Dermis blood vessel endothelial cell (primary cell): ENCODE data around the gene HCFC1. TPM values are rescaled to one million over a fixed set of nuclear protein-coding genes. Genes with fewer than 3 reads are reported as not detected.

Source experiments
- DNase-seq: peaks from one replicate; pipeline ENCODE4 v3.0.0; 2010
- total RNA-seq: library from RNA; depleted of rRNA; stranded (reverse); fragments of >200 nt; gene quantifications from 2 replicates; pipeline ENCODE4 v1.2.3, GENCODE V29; 2014

HCFC1 gene
- total RNA-seq: 15.3 and 48.9 TPM in 2 replicates

- peak; percentile 87 for DNase-seq
These were observed at the start of gene HCFC1 for GRCh38 chrX:153971450-153972367. HCFC1 (minus strand) TSS chrX:153971818; CDS start chrX:153970840, 978 bp downstream.

- peak; percentile 75 for DNase-seq
These were observed 49.6 kb upstream of the HCFC1 start for GRCh38 chrX:154021131-154021611.

- DNase-seq: no peak
These were observed 49.0 kb upstream of the HCFC1 start for GRCh38 chrX:154020536-154021115.

- DNase-seq: peak; percentile 71
These were observed 48.3 kb upstream of the HCFC1 start, which contains the start of gene IRAK1 for GRCh38 chrX:154019633-154020528. IRAK1 (minus strand) TSS chrX:154019902; CDS start chrX:154019812, 90 bp downstream.

GRCh38 chrX:154019061-154019621 lies 47.5 kb upstream of the HCFC1 start:
- DNase-seq: peak; percentile 27

- DNase-seq: no peak
These were observed 47.0 kb upstream of the HCFC1 start for GRCh38 chrX:154018518-154019060.

GRCh38 chrX:154017766-154018517 lies 46.3 kb upstream of the HCFC1 start:
- no peak for DNase-seq

- no peak for DNase-seq
These were observed 44.9 kb upstream of the HCFC1 start for GRCh38 chrX:154016366-154017076.

GRCh38 chrX:154015581-154016264 lies 44.1 kb upstream of the HCFC1 start:
- DNase-seq: no peak

- no peak for DNase-seq
These were observed 43.1 kb upstream of the HCFC1 start for GRCh38 chrX:154014429-154015380.

- DNase-seq: peak; percentile 54
These were observed 42.2 kb upstream of the HCFC1 start for GRCh38 chrX:154013614-154014360.

GRCh38 chrX:154013001-154013421 lies 41.4 kb upstream of the HCFC1 start:
- no peak for DNase-seq

- peak; percentile 5 for DNase-seq
These were observed 40.8 kb upstream of the HCFC1 start for GRCh38 chrX:154012336-154012991.

- DNase-seq: no peak
These were observed 40.0 kb upstream of the HCFC1 start for GRCh38 chrX:154011376-154012335.

- no peak for DNase-seq
These were observed 38.9 kb upstream of the HCFC1 start for GRCh38 chrX:154010330-154011087.
